ENCODE data around the gene CD320.

- TF ChIP-seq EZH2 (IDR thresholded peaks at IDR 0.05; ENCODE audit: insufficient read depth, poor library complexity, severe bottlenecking) (no peak), EZH2phosphoT487 (IDR thresholded peaks at IDR 0.05; ENCODE audit: insufficient read depth, low read depth) (no peak)
These were observed 48.3 kb downstream of the CD320 start for GRCh38 chr19:8259922-8260247.
